SK-N-SH treated with all-trans-retinoic acid at 6 μM for 48 hours (cell line): ENCODE results near the gene PDE8A.

Source experiments
- ARNTL ChIP-seq: fragments of 450-650 bp; formaldehyde crosslinking; IDR thresholded peaks from 2 replicates; pipeline ENCODE4 v1.5.0; 2020; ENCODE audit warnings: low read depth, mild to moderate bottlenecking, moderate library complexity, borderline replicate concordance
- GLIS3 ChIP-seq: fragments of 250-450 bp; sonication (Bioruptor Pico); IDR thresholded peaks from 2 replicates; pipeline ENCODE4 v1.5.0; 2020; ENCODE audit warnings: mild to moderate bottlenecking, moderate library complexity
- ISL1 ChIP-seq: fragments of 250-450 bp; sonication (Bioruptor Pico); IDR thresholded peaks from 2 replicates; pipeline ENCODE4 v2.1.2; 2022; ENCODE audit warnings: mild to moderate bottlenecking, moderate library complexity
- OSR1 ChIP-seq: fragments of 250-450 bp; sonication (Bioruptor Pico); IDR thresholded peaks from 2 replicates; pipeline ENCODE4 v1.8.0; 2022; ENCODE audit warnings: moderate library complexity, mild to moderate bottlenecking, inconsistent platforms
- PATZ1 ChIP-seq: fragments of 250-450 bp; sonication (Bioruptor Pico); IDR thresholded peaks from 2 replicates; pipeline ENCODE4 v1.8.0; 2020; ENCODE audit warnings: mild to moderate bottlenecking, moderate library complexity, borderline replicate concordance
- PPARA ChIP-seq: fragments of 250-450 bp; sonication (Bioruptor Pico); IDR thresholded peaks from 2 replicates; pipeline ENCODE4 v1.5.0; 2020; ENCODE audit warnings: mild to moderate bottlenecking, borderline replicate concordance
- RARB ChIP-seq: fragments of 250-450 bp; sonication (Bioruptor Pico); IDR thresholded peaks from 2 replicates; pipeline ENCODE4 v1.8.0; 2021; ENCODE audit warnings: mild to moderate bottlenecking, moderate library complexity
- ZC3H10 ChIP-seq: fragments of 250-450 bp; sonication (Bioruptor Pico); IDR thresholded peaks from 2 replicates; pipeline ENCODE4 v1.5.1; 2021; ENCODE audit warnings: mild to moderate bottlenecking, moderate library complexity
- ZNF70 ChIP-seq: fragments of 450-650 bp; formaldehyde crosslinking; IDR thresholded peaks from 2 replicates; pipeline ENCODE4 v1.5.0; 2020; ENCODE audit warnings: mild to moderate bottlenecking, moderate library complexity

GRCh38 chr15:84970843-84971242 is 10.8 kb upstream of the PDE8A start:
- TF ChIP-seq GLIS3 (CRISPR knock-in tag), result no peak
- no peak for TF ChIP-seq PPARA
- no peak for TF ChIP-seq ZC3H10 (CRISPR knock-in tag)
- no peak for TF ChIP-seq ISL1
- TF ChIP-seq ARNTL (CRISPR knock-in tag), result no peak
- no peak for TF ChIP-seq PATZ1 (CRISPR knock-in tag)
- no peak for TF ChIP-seq OSR1 (CRISPR knock-in tag)
- TF ChIP-seq ZNF70 (CRISPR knock-in tag), result no peak
- TF ChIP-seq RARB (CRISPR knock-in tag), result no peak
